GM19328 (cell line): ENCODE data around the gene MLLT10.

Source experiments
- ATAC-seq: cut with Tn5 transposase; IDR thresholded peaks from one replicate; pipeline ENCODE4 v1.9.1; 2021; ENCODE audit warnings: mild to moderate bottlenecking, moderate library complexity; ENCODE audit not compliant: unreplicated experiment

MLLT10 gene

DNA sequence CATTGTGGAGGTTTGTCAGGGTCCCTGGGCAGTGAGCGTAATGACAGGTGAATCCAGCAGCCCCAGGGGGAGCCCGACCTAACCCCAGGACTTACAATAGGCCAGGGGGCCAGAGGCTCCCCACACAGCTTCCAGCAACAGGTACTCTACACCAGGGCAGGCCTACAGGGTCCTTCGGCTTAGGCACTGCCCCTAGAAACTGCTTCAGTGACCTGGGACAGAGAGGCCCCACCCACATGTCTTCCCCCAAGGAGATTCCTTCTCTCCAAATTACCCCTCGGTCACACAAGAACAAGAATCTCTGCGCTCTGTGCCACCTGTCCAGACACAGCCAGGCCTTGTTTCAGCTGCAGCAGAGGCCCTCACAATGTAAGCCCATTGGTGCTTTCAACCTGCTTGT, 32.9 kb upstream of the MLLT10 start:
- no peak for ATAC-seq

DNA sequence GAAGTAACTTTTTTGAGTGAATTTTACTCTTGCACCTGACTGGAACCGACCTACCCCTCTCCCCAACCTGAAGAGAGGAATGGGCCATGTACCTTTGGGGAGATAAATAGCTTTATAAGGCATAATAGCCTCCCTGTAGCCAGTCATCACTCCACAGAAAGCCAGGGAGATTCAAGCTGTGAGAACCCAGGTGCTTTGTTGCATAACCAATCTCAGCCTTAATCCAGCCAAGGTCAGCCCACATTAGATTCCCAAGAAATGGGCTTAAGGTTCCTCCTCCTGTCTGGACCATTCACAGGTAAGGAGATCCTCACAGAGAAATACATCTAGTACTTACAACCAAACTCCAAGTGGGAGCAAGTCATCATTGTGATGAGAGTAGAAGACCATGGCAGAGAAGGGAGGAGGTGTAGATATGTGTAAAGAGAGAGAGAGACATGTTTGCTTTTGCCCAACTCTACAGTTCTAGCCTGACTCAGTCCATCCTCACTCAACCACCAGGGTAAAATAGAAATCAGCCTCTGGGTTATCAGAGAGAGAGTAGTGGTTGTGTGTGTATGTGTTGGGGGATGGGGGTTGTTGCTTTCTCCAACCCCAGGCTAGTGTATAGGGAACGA, 32.2 kb upstream of the MLLT10 start:
- no peak for ATAC-seq

DNA sequence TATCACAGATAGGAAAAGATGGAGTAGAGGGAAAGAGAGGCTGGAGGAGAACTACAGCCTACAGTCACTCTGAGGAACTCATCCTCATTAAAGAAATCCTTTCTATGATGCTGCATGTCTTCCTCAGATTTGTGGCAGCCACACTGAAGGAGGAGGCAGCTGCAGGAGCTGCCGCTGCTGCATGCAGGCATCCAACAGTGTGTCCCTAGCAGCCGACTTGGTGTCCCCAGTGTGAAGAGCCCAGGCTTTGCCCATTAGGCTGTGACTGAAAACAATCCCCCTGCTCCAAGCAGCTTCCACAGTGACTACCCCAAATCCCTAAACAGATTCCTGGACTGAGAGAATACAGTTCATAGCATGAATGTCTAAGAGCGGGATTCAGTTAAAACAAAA, 31.7 kb upstream of the MLLT10 start:
- no peak for ATAC-seq

DNA sequence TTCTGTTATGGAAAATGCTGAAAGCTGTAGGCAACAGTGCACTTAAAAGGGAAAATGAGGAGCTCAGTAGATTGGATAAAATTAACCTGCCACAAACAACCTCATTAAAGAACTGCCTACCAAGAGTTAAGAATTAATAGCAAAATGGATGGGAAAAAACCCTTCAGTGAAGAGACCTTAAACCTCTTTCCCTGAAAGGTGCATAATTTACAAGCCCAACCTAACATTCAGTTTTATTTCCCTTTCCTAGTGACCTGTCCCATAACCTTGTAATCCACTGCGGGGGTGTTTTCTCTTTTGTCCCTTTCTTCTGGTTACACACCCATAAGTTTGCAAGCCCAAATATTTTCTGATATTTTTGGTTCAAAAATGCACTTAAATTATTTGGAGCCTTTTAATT, 30.5 kb upstream of the MLLT10 start:
- ATAC-seq = no peak

DNA sequence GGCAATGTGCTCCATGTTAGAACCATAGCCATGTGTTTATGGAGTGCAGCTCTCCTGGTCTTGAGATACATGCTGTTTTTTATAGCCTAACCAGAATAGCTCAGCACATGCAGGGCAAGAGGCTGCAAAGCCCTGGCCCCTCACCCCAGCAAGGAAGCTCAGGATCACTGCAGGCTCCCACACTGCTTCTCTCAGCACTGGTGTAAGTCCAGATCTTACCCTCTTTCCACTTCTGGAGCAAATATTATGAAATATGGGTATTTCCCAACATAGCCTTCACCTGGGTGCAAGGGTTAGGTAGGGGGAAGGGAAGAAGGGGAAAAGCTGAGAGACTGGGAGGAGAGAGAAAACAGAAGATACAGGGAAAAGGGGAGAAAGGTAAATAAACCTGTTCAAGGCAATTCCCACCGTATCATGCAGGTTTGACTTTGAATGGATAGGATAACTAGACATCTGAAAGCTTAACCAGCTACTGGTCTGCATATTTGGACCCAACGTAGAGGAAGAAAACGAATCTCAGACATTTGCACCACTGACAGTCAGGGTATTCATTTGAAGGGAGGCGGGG, 28.2 kb upstream of the MLLT10 start:
- no peak for ATAC-seq

DNA sequence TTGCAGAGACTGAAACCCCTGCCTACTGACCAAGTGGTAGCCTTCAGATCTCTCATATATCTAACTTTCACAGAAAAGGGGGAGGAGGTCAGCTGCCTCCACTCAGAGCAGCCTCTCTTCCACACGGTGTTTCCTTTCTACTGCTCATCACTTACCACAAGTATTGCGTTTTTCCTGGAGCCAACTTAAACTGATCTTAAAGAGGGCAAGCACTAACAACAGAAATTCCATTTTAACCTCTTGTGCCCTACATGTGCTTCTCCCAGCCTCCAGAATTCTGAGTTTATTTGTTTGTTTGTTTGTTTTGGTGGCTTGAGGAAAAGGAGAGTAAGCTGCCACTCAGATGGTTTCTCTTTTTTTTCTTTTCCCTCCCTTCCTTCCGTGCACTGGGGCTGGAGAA, 27.7 kb upstream of the MLLT10 start:
- no peak for ATAC-seq

DNA sequence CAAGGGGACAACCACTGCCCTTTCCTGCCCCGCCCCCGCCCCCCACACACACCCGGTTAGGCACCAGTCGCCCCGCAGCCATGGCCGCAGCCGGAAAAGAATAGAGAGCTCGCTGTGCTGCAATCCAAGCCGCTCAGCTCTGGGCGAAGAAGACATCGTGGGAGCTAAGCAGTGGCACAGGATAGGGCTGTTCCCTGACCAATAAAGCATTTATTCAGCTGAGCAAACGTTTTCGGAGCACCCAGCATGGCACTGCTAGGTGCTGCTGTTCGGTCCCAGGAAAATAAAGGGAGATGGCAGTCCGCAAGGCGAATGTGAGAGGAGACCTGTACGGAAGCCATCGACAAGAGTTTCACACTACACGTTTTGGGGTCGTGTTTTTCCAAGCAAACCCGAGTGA, 26.9 kb upstream of the MLLT10 start:
- ATAC-seq = no peak

DNA sequence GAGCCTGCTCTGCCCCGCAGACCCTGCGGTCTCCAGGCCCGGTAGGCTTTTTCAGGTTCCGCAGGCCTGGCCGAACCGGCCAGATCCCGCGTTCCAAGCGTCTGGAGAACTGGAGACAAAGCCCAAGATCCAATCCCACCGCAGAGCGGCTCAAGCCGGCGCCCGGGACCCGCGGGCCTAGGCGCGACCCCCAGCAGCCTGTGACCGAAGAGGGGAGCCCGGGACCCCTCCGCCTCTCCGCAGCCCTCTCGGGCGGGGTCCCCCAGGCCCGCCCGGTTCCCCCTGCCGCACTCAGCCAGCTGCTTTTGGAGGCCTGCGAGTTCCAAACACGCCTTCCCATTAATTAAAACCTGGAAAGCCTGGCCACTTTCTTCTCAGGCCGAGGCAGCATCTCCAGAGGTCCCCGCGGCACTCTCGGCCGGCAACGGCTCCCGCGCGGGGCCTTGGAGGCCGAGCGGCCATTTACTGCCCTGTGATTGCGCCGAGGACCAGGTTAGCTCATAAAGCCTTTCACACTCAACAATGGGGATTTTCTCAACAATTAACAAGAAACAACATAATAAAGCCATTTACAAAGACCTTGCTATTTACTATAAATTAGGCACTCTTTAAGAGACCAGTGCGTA, 25.2 kb upstream of the MLLT10 start:
- no peak for ATAC-seq

DNA sequence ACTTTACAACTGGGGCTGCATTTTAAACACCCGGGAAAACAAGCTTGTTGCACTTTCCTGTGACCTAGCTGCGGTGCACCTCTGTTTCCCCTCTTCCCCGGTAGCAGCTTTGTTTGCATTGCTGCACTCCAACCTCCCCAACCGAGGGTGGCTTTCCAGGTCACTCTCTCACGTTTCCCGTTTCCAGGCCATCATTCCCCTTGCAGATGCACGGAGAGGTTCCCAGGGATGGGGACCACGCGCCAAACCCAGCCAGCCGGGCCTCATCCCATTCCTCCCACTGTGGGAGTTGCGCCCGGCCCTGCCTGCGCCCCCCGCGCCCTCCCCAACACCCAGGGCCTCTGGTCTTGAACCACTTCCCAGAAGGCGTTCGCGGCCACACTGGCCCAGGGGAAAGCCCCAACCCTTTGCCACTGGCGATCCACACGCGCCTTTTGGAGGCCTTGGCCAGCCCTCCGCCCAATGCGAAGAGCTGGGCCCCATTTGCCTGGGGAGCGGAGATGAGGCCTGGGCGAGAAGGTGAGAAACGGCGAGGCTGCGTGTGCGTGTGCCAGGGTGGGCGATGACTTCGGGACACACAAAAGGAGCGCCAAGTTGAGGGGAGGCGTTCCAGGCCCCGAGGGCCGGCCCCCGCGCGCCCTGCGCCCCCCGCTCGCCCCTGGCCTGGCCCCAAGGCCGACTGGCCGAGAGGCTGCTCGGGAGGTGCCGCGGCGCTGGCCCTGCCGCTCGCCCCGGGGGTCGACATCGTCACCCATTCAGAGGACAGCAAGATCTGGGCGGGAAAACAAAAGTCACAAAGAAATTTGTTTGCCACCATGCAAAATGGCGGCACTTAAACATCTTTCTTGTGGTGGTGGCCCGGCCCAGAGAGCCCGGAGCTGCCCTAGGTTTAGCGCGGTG, 24.4 kb upstream of the MLLT10 start:
- ATAC-seq = no peak

DNA sequence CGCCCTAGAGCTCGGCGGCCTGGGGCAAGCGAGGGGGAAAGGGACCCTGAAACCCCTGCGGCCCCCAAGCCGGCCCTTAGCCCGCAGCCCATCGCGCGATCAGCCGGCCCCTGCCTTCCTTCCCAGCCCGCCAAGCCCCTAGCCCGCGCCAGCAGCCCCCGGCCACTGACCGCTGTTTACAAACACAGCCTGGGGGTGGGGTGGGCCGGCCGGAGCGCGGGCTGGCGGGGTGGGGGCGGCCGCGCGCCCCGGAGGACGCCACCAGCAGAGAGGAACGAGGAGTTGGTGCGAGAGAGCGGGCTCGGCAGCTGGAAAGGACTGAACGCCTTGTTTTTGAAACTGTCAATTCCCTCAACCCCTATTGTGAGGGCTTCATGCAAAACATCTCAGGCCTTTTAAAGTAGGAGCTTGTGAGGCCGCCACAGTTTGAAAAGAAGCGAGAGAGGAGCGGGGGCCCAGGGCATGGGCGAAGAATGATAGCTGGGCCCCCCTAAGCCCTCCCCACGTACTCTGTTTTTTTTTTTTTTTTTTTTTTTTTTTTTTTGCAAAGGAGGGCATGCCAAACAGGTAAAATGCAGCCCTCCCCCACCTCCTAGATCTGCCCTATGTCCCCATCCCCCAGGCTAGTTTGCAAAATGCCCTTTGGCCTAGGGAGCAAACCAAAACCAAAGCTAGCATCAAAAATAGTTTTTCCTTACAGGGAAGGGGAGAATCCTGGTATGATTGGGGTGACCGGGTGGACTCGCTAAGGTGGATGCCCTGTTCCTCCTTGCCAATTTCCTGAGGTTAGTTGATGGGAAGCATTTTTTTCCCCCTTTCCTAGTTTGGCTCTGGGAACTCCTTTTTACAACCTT, 23.6 kb upstream of the MLLT10 start:
- ATAC-seq = no peak

DNA sequence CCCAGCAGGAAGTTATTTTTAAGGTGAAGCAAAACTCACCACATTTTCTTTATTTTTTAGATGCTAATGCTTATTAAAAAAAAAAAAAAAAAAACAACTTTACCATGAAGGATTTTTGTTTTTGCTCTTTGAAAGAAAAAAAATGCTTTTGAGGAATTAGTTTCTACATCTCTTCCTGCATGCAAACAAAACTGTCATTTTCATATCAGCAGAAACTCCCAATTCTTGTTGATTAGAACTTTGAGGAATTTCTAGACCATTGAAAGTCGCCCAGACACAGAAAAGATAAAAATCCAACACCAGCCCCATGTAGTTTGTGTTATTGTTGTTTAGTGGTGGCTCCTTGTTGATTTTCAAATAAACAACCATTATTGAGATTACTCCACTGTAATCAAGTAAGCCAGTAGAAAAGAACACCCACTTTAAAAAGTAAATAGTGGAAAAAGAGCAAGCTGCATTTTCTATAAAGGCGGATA, 22.9 kb upstream of the MLLT10 start:
- no peak for ATAC-seq

DNA sequence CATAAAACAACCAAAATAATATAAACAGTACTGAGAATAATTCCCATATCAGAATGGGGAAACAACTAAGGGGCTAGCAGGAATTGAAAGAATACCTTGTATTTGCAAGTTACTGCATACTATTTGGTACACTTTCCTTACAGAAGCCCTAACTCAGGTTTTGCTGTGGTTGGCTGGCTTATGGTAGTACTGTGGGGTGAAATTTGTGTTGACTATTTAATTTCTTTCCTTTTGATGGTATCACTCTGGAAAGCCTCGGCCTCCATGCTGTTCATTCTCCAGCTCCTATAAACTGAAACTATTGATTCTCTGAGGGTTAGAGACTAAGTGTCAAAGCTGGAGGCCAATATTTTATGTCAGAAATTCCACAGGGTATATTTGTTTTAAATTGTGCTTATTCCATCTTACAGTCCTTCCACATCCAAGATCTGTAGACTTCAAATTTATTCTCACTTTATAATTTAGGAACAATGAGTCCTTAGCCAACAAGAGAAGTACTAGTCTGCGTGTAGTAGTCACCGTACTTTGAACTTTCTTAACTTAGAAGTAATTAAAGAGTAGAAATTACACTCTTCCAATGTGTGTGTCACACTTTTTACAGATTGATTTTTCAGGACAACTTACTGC, 22.0 kb upstream of the MLLT10 start:
- ATAC-seq = no peak

DNA sequence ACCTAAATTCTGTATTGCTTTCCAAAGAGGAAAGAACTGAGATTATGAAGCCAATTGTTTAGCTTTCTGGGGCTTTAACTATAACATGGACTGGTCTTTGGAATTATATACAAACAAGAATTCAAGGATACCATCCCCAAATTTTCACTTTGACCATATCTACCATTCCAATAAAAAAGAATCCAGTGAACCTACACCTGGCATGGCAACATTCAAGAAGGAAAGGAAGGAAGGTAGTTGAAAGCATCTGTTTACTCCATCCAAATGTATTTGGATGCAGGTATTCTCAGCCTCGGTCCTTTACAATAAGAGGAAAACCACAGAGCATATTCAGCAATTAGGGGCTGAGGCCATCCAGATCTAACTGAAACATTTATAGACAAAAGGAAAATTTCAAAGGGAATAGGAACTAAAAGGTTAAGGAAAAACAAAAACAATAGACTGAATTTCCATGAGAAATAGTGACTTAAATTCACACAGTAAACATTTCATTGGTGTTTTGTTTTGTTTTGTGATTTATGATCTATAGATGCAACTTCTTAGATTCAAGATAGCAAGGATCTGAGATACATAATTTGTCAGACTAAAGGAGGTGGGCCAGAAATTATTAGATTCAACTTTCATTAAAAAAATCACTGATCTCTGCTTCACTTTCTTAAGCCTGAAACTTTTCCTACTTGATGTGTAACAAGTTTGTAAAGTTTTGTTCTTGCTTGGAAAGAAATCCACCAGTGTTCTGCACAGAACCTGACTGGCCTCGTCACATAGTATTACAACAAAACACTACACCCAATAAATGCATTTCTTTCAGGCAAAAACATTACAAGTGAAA, 21.2 kb upstream of the MLLT10 start:
- ATAC-seq = no peak

DNA sequence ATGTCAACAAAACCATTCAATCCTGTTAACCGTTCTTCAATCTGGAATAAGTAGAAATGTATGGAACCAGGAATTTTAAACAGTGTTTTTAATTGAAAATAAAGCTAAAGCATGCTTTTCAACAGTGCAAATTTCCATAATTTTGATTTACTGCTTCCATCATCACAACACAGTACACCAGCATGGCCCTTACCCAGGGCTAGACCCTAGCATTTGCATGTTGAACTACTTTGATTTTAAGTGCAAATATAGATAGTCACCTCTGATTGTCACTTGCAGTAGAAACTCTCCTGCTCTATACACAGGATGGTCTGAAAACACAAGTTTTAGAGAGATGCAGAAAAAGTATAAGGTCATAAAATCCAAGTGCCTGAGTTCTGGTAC, 20.6 kb upstream of the MLLT10 start:
- ATAC-seq = no peak

DNA sequence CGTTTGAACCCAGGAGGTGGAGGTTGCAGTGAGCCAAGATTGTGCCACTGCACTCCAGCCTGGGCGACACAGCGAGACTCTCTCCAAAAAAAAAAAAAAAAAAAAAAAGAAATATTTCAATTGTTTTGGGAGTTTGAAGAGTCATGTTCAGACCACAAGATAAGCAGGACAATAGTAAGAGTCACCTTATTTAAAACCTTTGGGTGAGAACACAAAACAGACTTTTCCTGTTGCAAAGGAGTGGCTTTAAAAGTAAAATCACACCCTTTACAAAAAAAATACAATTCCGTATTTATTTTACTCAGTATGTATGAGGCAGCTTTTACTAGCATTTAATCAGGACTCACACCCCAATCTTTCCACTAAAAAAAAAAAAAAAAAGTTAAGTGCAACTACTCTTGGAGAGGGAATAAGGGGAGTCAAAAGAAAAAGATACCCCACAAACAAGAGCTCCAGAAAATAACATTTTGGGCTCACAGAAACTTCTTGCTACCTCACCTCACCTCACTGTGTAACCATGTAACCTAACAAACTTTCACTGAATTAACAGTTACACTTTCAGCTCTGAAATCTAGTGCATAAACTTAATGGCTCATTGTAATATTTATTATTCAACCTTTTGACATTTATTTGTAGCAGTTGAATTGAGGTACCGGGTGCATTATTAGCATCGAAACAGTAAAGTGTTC, 19.8 kb upstream of the MLLT10 start:
- ATAC-seq = no peak

DNA sequence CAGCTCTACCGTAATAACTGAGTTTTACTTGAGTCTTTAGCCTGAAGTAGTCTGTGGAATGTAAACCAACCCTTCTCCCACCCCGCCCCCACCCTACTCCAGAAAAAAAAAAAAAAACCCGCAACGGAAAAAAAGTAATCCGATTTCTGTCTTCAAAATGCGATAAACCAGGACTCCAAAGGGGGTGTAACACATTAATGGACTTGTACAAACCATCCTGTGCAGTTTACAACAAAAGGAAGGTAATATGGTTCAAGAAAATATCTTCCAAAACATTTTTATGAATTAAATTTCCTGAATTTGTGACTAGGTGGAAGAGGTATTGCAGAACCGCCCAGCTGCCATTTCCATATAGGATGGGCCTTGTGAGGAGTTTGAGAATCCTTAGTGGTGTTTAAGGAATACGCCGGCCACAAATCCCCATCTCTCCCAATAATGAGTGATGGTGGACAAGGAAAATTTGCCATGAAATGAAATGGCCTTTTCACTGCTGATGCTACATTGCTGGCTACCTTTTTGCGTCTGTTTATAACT, 19.1 kb upstream of the MLLT10 start:
- no peak for ATAC-seq

DNA sequence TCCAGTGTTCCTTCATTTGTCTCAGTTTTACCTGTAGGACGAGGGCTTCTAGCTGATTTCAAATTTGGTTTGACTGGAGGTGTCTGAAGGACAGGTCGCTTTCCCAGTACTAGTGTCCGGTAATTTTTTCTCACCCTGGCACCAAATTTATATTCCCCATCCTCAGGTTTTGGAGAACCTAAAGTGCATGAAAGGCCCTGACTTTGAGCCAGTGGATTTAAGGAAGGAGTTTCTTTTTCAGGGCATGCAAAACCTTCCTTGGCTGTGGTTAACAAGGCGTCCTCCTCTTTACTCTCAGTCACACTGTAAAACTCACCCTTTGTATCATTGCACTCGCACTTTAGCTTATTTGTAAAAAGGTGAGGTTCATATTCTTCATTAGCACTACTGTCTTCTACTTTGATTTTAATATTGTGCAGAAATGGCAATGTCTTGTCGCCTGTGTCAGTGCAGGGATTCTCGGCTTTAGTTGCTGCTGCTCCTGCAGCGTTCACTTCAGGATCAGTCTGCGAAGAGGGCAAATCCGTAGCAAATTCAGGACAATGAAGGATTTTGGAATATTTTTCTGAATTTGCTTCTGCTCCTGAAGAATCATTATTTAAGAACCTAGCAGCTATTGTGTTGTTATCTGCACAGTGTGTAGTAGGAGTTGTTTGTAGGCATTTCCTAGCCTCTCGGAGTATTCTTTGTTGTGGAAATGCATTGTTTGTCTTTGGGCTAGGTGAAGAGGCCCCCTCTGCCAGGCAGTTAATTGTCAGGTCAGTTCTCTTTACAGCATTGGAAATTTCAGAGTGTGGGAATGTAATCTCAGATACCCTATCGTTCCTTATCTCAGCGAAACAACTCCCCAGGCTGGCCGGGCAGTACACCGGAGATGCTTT, 18.4 kb upstream of the MLLT10 start:
- no peak for ATAC-seq
